Measurements from ENCODE around the gene SORCS1.

Gene SORCS1

DNA sequence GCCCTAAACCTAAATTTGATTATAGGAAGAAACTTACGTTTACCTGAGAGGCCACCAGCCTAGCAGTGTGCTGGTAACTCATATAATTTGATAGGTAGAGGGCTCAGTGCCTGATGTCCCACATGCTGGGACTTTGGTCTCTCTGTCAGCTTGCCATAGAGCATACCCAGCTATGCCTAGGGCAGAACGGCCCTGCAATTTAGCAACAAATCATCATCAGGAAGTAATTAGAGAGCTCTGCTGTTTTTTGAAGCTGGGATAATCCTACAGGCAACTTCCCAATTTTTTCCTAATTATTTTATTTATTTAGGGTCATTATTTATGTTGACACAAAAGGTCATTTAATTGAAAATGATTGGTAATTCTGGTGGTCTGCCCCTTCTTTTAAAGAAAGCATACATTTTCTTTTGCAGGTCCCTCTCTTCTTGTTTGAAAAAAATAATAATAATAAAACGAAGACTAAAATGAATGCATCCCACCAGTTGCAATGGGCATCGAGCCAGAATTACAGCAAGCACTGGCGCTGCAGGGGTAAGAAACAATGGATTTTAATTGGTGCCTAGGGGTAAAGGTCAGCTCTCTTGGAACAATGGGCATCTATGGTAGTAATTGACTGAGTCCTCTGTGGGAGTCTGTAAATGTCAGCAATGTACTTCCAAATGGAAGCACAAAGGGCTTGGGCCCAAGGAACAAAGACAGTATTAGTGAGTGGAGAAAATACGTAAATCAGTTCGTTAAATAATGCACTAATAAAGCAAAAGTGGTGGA lies 348.0 kb downstream of the SORCS1 start:
- DNase-seq (ENCODE audit: low read depth in 2 of 2) = no peak

DNA sequence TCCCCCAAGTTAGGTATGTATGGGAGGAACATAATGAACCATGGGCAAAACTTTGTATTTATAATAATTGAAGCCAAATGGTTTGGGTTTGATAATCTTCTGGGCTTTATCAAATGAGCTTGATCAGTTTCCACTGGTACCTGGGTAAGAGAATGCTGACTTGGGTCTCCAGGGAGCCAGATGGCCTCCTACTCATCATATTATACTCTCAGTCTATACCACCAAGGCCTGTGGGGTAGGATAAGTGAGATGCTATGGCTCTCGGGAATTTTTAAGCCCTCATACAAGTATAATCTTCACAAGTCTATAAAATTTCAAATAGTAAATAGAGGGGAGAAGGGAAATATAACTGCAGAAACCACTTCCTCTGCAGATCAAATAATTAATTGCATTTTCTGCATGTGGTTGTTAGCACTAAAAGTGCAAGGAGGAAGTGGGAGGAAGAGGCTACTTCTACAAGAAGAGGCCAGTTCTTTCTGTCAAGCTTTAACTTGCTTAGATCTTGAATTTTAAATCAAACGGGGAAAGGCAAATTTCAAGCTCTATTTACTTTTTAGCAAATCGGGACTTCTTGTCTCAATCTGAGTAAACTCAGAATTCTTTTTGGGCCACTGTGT lies 349.0 kb downstream of the SORCS1 start:
- DNase-seq (ENCODE audit: low read depth in 2 of 2) = no peak

DNA sequence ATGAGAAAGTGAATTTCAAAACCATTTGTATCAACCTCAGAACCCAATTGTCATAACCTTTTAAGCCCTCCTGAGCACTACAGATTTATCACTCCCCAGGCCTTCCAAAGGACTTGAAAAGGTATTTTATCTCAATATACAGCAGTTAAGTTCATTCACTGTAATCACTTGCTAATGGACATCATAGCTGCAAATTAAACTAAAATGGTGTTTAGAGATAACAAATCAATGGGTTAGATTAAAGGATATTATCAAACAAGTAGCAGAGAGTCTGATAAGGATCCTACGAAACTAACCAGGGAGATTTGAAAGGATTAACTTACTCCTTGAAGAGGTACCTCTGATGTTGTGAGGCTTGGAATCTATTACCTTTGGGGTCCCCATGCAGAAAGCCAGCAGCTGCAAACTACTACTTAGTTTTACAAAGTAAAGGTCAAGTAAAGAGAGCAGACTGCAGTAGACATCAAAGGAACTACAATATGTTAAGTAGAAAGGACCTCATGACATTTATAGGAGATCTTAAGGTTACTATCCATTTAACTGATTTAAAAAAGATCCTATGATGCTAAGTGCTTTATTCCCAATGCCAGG lies 359.4 kb downstream of the SORCS1 start:
- no peak for DNase-seq (ENCODE audit: low read depth in 2 of 2)

DNA sequence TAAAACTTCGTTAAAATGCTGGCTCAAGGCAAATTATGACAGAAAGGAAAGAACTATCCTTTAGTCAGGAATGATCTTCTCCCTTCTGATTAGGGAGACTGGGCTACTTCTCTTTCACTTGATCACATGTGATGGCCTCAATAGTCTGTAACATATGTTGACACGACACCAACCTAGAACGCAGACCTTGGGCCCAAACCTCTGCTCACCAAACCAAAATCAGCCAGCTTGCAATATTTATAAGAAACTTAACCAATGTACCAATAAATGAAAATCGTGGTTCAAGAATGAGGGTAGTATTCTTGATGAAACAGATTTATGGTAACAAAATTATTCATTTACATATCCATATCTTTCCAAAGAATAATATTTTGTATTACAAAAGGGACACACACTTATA lies 361.6 kb downstream of the SORCS1 start:
- DNase-seq (ENCODE audit: low read depth in 2 of 2) = no peak

DNA sequence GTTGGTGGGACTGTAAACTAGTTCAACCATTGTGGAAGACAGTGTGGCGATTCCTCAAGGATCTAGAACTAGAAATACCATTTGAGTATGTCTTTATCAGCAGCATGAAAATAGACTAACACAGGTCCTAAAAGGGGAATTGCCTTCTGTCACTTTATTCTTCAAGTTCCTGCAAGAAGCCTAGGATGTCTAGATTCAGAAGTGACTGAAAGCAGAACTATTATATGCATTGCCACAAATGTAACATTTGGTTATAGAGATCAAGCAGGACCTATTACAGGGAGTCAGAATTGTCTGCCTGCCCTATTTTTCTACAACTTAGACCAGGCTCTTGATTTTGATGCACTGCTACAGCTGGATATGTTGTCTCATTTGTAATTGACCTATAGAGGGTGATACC lies 364.7 kb downstream of the SORCS1 start:
- DNase-seq (ENCODE audit: low read depth in 2 of 2) = no peak

DNA sequence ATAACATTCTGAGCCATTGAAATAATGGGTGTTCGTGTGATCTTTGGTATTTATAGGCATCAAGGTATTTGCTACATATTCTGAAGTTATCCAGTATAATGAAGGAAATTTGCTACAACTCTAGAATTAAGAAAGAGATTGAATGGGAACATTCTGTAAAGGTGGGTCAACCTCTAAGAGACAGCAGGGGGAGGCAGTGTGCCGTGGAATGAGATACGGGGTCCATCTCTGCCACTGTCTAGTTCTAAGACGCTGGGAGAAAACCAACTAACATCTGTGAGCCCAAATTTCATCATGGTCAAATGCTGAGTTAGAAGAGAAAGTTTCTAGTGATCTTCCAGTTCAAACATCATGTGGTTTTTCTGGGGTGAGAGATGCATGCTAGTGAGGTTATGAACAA lies 368.9 kb downstream of the SORCS1 start:
- no peak for DNase-seq (ENCODE audit: low read depth in 2 of 2)

GRCh38 chr10:106793617-106794016 lies 370.9 kb downstream of the SORCS1 start:
- DNase-seq (ENCODE audit: low read depth in 2 of 2) = no peak

- DNase-seq (ENCODE audit: low read depth in 2 of 2) = no peak
These were observed 374.9 kb downstream of the SORCS1 start for GRCh38 chr10:106789623-106790022.

GRCh38 chr10:106788982-106789381 lies 375.5 kb downstream of the SORCS1 start:
- DNase-seq (ENCODE audit: low read depth in 2 of 2) = no peak

GRCh38 chr10:106785528-106785927 lies 379.0 kb downstream of the SORCS1 start:
- no peak for DNase-seq (ENCODE audit: low read depth in 2 of 2)

DNA sequence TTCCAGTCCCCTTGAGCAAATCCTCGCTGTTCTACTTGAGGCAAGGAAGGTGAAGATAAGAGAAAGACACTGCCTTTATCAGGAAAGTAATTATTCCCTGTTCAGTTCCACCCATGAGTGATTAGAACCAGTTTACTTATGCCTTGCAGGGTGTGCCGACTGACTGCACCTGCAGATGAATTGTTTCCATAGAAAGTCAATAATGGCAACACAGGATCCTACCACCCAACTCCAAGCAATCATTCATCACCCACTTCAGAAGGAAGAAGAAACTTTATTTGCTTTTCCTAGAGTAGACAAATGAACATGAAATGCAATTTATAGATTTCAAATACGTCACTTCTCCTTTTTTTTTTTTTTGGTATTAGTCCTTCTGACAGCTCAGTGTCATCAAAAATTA lies 383.9 kb downstream of the SORCS1 start:
- DNase-seq (ENCODE audit: low read depth in 2 of 2) = no peak

- no peak for DNase-seq (ENCODE audit: low read depth in 2 of 2)
These were observed 386.7 kb downstream of the SORCS1 start for GRCh38 chr10:106777841-106778240.

GRCh38 chr10:106775127-106775526 lies 389.4 kb downstream of the SORCS1 start:
- DNase-seq (ENCODE audit: low read depth in 2 of 2) = no peak

DNA sequence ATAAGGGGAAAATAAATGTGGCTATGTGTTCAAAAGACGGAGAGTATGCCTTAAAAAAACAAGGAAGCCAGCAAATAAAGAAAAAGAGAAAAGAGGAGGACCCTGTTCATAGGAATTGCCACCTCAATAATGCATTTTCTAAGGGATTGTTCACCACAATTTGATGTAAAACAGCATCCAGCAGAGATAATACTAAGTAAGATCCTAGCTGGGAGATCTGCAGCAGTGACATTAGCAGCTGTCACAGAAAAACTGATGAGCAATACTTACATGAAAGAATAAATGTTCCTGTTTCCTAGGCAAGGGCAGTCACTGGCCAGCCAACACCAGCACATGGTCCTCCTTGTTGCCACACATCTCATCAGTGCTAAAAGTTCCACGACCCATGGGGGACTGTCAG lies 391.5 kb downstream of the SORCS1 start:
- DNase-seq (ENCODE audit: low read depth in 2 of 2) = no peak

GRCh38 chr10:106771154-106771553 lies 393.4 kb downstream of the SORCS1 start:
- no peak for DNase-seq (ENCODE audit: low read depth in 2 of 2)

- no peak for DNase-seq (ENCODE audit: low read depth in 2 of 2)
These were observed 396.3 kb downstream of the SORCS1 start for GRCh38 chr10:106768204-106768603.

DNA sequence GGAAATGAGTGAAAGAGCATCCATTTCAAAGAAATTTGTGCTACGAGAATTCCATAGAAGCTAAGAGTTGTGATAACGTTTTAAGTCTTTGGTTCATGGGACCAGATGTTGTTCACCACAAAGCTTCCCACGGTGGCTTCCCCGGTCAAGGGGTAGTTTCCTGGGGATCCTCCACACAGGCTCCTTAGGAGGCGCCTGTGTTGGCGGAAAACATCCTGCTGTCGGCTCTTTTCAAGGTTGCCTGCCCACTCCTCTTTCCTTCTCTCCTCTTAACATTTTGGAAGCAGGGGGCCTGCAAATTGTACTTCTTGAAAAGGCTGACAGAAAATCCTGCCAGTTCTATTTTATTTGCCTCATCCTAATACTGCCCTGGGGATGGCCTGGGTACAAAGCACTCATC lies 398.6 kb downstream of the SORCS1 start:
- DNase-seq (ENCODE audit: low read depth in 2 of 2) = no peak

DNA sequence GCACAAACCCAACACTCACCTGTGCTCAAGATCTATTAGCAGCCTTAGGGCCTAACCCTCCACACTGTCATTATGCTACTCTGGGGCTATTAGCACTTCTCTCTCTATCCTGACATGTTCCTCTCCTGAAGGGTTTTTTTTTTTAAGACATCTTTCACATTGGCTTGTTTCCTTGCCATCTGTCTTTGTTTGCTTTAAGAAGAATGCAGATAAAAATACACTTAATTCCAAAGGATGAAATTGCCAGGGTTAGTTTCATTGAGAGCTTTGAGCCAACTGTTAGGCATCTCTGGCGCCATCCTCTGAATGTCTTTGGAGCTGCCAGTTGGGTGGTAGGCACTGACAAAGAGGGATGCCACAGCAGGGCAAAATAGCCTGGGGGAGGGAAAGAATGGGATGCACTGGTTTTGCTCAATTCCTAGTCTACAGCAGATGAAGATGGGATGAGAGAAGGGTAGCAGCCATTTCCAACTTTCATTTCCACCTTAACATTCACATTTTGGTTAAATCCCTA lies 399.2 kb downstream of the SORCS1 start:
- DNase-seq (ENCODE audit: low read depth in 2 of 2) = no peak

DNA sequence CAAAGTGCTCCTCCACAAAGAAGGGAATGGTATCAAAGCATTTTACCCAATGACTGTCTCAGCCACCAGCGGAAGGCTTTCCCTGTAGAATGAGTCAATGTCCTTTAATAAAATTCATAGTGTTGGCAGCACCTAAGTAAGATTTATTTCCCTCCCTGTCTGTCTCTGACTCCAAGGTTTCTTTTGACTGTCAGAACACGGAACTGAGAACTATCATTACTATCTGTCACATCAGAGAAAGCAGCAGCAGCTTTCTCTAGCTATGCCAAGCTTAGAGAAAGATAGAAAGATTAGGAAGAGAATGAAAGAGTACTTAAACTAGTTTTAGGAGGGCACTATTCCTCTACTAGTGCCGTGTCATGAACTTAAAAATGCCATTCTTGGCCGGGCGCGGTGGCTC lies 400.1 kb downstream of the SORCS1 start:
- DNase-seq (ENCODE audit: low read depth in 2 of 2) = no peak

GRCh38 chr10:106761906-106762305 lies 402.6 kb downstream of the SORCS1 start:
- DNase-seq (ENCODE audit: low read depth in 2 of 2) = no peak

GRCh38 chr10:106757521-106757920 lies 407.0 kb downstream of the SORCS1 start:
- DNase-seq (ENCODE audit: low read depth in 2 of 2) = no peak

- no peak for DNase-seq (ENCODE audit: low read depth in 2 of 2)
These were observed 413.4 kb downstream of the SORCS1 start for GRCh38 chr10:106751091-106751490.

DNA sequence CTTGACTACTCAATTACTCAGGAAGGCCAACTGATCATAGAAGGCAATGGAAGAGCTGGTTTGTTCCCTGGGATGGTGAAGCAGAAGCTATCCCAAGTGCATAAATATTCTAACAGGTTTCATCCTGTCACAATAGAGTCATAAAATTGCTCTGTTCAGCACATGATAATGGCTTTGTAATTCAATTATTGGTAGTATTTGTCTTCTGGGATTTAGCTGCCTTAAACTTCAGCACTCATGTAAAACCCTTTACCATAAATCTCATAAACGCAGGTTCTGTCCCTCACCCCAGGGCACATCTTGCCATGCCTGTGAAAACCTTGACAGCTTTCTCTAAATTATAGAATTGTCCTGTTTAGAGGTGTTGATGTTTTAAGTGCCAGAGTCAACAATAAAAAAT lies 417.6 kb downstream of the SORCS1 start:
- DNase-seq (ENCODE audit: low read depth in 2 of 2) = no peak

Data from stimulated activated CD8-positive, alpha-beta memory T cell treated with anti-CD3 and anti-CD28 coated beads, Interleukin-7, amount 100 ng/mL, for 4 hours (primary cell).